GM12891 (cell line): Measurements from ENCODE around the gene MAP1A.
"Not testable (repeated sequence)": the region's sequence is repeated elsewhere in the genome, so short reads cannot be mapped to it uniquely, and the experiment has no call there.

Experiments used
- POLR2A ChIP-seq: IDR thresholded peaks from 2 replicates; pipeline ENCODE4 v1.6.1; 2011; ENCODE audit warnings: low read depth, low read length, control low read depth
- POLR2AphosphoS5 ChIP-seq: IDR thresholded peaks from 2 replicates; pipeline ENCODE4 v1.6.1; 2011; ENCODE audit warnings: low read depth, low read length, control low read depth
- SPI1 ChIP-seq: IDR thresholded peaks from 2 replicates; pipeline ENCODE4 v1.6.1; 2011; ENCODE audit warnings: low read depth, low read length, control low read depth
- TAF1 ChIP-seq: IDR thresholded peaks from 2 replicates; pipeline ENCODE4 v1.6.1; 2011; ENCODE audit warnings: low read depth, low read length, control low read depth

DNA sequence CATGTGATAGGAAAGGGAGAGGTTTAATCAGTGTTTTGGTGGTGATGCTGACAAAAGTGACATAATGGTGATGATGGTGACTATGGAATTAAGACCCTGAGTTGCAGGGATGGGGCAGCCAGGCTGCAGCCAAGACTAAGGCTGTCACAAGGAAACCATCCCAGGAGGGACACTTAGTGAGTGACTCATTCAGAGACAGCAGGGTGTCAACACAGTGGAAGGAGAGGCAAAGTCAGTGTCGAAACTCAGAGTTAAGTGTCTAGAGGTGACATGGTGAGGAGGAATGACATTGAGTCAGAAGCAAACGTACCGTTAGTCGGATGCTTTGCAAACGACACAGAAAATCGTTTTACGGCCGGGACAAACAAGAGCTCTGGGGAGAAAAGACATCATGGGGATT lies 46.4 kb downstream of the MAP1A start:
- not testable (repeated sequence) for TF ChIP-seq POLR2AphosphoS5, POLR2A, TAF1, SPI1
